Iris pigment epithelial cell (primary cell): ENCODE measurements around the gene ERC1.

Experiments used
- DNase-seq: peaks from one replicate; pipeline ENCODE4 v3.0.0-alpha.2; 2011; ENCODE audit warnings: low read depth

Gene ERC1

GRCh38 chr12:1515428-1515827, 524.4 kb downstream of the ERC1 start:
- no peak for DNase-seq

GRCh38 chr12:1517007-1517406, 526.0 kb downstream of the ERC1 start:
- peak; percentile 93 for DNase-seq

GRCh38 chr12:1517734-1518525, 526.9 kb downstream of the ERC1 start:
- no peak for DNase-seq

GRCh38 chr12:1518591-1519516, 527.8 kb downstream of the ERC1 start:
- DNase-seq: peak; percentile 93

GRCh38 chr12:1519642-1520041, 528.6 kb downstream of the ERC1 start:
- no peak for DNase-seq

- no peak for DNase-seq
Observed at GRCh38 chr12:1523046-1523445, 532.0 kb downstream of the ERC1 start.

- DNase-seq: no peak
Observed at GRCh38 chr12:1523558-1524050, 532.6 kb downstream of the ERC1 start.

GRCh38 chr12:1525858-1526257, 534.8 kb downstream of the ERC1 start:
- DNase-seq: no peak

- DNase-seq: peak; percentile 79
Observed at GRCh38 chr12:1527789-1528188, 536.8 kb downstream of the ERC1 start.

GRCh38 chr12:1528791-1529190, 537.8 kb downstream of the ERC1 start:
- no peak for DNase-seq

- no peak for DNase-seq
Observed at GRCh38 chr12:1529228-1529861, 538.3 kb downstream of the ERC1 start.

- DNase-seq: no peak
Observed at GRCh38 chr12:1529862-1530591, 539.0 kb downstream of the ERC1 start.

- no peak for DNase-seq
Observed at GRCh38 chr12:1530592-1531152, 539.6 kb downstream of the ERC1 start.

- DNase-seq: no peak
Observed at GRCh38 chr12:1531153-1531653, 540.2 kb downstream of the ERC1 start.

GRCh38 chr12:1531654-1532374, 540.8 kb downstream of the ERC1 start:
- no peak for DNase-seq

- no peak for DNase-seq
Observed at GRCh38 chr12:1532375-1533165, 541.5 kb downstream of the ERC1 start.

- DNase-seq: no peak
Observed at GRCh38 chr12:1533205-1533601, 542.2 kb downstream of the ERC1 start.

GRCh38 chr12:1533602-1534304, 542.7 kb downstream of the ERC1 start:
- peak; percentile 60 for DNase-seq

- no peak for DNase-seq
Observed at GRCh38 chr12:1534748-1535147, 543.7 kb downstream of the ERC1 start.
